Heart left ventricle (tissue), 13 donors: ENCODE measurements around the gene MACROD1.

Source experiments
- POLR2A ChIP-seq, 2 donors: fragments of 450-650 bp; IDR thresholded peaks; one replicate each; pipeline ENCODE4 v1.6.1; 2017; ENCODE audit warnings: antibody characterized with exemption in 2 of 2, mild to moderate bottlenecking in 2 of 2, moderate library complexity in 2 of 2
- TF ChIP-seq, protein P1 (sequence below), 12 donors: fragments of 200-600 bp; sonication (generic) in 4 of 12; IDR thresholded peaks; one replicate each; pipeline versions ENCODE4 v1.5.0 to v1.8.0; 2018 to 2022; ENCODE audit warnings: antibody characterized with exemption in 12 of 12, mild to moderate bottlenecking in 5 of 12
- donor health status: ischemic (EF 13 %, LVEDD 7.1; RV severe dilation, severe dysfunction).
- donor health status: DM: no; HTN: yes; CAD: no.
- donor health status: DM: no; HTN: no; CAD: no.
- donor health status: ischemic (EF 25% LVEDD 6.9; RV normal size, moderate dysfunction).
- donor health status: ischemic (EF 25% LVEDD 5.7; RV mildly dilated, moderate dysfunction).
- donor health status: ischemic (EF 35%, LVEDD 5.7; RV mildly dilated, moderate dysfunction).
- donor health status: nonischemic (EF 11% LVEDD 7.7; RV severe dilation, severe dysfunction).
- donor health status: DM: yes; HTN: yes; CAD: no.
- donor health status: PGD.
- donor health status: ischemic (EF 29% LVEDD 5.4; RV normal size, mild dysfunction).
- donor health status: nonischemic (EF 23%, LVEDD 6.1; RV moderate dilation, normal function).

DNA sequence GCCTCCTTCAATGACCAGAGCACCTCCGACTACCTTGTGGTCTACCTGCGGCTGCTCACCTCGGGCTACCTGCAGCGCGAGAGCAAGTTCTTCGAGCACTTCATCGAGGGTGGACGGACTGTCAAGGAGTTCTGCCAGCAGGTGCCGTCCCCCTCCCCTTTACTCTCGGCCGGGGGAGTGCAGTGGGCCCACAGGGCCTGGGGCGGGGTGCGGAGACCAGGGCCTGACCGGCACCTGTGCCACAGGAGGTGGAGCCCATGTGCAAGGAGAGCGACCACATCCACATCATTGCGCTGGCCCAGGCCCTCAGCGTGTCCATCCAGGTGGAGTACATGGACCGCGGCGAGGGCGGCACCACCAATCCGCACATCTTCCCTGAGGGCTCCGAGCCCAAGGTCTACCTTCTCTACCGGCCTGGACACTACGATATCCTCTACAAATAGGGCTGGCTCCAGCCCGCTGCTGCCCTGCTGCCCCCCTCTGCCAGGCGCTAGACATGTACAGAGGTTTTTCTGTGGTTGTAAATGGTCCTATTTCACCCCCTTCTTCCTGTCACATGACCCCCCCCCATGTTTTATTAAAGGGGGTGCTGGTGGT, 168.7 kb downstream of the MACROD1 start:
- TF ChIP-seq, protein P1, sequence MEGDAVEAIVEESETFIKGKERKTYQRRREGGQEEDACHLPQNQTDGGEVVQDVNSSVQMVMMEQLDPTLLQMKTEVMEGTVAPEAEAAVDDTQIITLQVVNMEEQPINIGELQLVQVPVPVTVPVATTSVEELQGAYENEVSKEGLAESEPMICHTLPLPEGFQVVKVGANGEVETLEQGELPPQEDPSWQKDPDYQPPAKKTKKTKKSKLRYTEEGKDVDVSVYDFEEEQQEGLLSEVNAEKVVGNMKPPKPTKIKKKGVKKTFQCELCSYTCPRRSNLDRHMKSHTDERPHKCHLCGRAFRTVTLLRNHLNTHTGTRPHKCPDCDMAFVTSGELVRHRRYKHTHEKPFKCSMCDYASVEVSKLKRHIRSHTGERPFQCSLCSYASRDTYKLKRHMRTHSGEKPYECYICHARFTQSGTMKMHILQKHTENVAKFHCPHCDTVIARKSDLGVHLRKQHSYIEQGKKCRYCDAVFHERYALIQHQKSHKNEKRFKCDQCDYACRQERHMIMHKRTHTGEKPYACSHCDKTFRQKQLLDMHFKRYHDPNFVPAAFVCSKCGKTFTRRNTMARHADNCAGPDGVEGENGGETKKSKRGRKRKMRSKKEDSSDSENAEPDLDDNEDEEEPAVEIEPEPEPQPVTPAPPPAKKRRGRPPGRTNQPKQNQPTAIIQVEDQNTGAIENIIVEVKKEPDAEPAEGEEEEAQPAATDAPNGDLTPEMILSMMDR (IDR thresholded peaks at IDR 0.05), result no peak
- no peak for TF ChIP-seq POLR2A (IDR thresholded peaks at IDR 0.05)
